SK-N-MC (cell line): ENCODE measurements around the gene C1QL1.

Source experiments
- EZH2 ChIP-seq: fragments of 200-600 bp; sonication (generic); IDR thresholded peaks from one replicate; pipeline ENCODE4 v1.6.1; 2017; ENCODE audit warnings: antibody characterized with exemption
- POLR2AphosphoS5 ChIP-seq: IDR thresholded peaks from 2 replicates; pipeline ENCODE4 v1.6.1; 2012; ENCODE audit warnings: mild to moderate bottlenecking, low read depth, low read length, borderline replicate concordance

DNA sequence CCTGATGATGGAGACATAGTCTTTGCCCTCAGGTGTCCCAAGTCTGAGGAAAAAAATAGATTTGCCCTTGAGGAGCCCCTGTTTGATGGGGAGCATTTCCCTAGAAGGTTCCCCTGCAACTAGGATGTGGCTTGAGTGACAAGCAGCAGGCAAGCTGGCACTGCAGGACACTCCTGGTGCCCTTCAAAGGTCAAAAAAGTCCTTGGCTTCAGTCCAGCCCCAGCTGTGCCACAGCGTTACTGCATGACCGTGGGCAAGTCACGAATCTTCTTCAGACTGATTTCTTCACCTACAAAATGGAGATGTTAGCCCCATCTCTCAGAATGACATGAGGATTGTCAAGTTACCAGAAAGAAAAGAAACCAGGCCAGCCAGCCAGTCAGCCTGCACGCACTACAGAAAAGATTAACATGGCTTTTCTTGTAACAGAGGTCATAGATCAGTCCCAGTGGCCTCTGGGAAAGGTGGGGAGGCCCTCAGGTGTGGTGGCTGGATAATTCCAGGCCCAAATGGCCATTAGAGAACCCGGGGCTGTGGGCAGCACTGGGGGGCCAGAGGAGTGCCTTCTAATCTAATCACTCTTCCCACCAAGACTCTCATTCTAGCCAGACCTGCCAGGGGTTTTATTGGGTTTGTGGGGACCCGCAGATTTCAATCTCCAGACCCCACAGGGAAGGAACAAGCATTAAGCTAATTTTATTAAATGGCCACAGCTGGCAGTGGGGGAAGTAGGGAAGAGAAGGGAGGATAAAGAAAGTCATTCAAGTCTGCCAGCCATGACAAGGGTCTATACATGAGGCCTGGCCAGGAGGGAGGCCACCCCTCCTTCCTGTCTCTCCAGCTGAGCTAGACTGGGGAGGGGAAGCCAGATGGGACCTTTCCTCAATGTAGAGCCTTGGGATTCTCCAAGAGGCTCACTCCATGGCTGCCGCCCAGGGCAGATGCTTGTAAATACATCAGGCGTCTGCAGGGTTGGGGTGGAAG, 10.8 kb downstream of the C1QL1 start:
- TF ChIP-seq POLR2AphosphoS5 (no peak), EZH2 (no peak)
